ENCODE data around the gene ZNF862. TPM values are rescaled to one million over a fixed set of nuclear protein-coding genes. Genes with fewer than 3 reads are reported as not detected.

The ZNF862 gene
- total RNA-seq, 2 experiments from 2014 or later, result 7.9 to 9.1 TPM

DNA sequence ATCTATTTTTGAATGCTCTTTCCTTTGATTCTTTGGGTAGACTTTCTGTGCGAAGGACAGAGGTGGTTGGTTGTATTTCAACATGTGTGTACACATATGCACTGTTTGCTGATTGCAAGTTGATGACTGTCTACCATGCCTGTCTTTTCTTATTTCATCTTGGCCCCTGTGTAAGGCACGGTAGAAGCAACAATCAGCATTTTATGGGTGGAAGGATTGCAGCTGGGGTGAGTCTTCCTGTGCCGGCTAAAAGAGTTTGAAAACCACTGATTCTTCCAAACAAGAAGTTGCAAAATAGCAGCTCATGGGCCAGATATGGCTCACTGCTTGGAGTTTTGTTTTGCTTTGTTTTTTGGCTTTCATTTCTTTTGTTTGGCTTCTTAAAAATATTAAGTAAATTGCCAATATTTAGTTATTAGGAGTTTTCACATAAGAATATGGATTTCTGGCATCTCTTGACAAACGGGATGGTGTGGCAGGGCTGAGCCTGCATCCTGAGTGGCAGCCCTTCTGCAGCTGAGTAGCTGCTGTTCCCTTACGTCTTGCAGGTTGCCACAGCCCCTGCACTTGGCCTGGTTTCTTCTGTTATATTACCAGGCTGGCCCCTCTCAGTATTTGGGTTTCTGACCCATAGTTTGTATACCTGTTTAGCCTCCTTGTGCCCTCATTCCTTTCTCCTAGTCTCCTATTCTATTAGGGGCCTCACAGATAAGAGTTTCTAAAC, 7.2 kb downstream of the ZNF862 start:
- no TSS peak for BruUV-seq (replicated peaks)
- H3K4me2 ChIP-seq (ENCODE audit: low read length), result no peak overlapping the region
- H3K36me3 ChIP-seq (ENCODE audit: insufficient read depth, low read length), result no peaks in the 10 kb centered on the region
- TF ChIP-seq EZH2phosphoT487 (IDR thresholded peaks at IDR 0.05; ENCODE audit: borderline replicate concordance, low read depth, low read length), result no peak
- TF ChIP-seq, protein P1, sequence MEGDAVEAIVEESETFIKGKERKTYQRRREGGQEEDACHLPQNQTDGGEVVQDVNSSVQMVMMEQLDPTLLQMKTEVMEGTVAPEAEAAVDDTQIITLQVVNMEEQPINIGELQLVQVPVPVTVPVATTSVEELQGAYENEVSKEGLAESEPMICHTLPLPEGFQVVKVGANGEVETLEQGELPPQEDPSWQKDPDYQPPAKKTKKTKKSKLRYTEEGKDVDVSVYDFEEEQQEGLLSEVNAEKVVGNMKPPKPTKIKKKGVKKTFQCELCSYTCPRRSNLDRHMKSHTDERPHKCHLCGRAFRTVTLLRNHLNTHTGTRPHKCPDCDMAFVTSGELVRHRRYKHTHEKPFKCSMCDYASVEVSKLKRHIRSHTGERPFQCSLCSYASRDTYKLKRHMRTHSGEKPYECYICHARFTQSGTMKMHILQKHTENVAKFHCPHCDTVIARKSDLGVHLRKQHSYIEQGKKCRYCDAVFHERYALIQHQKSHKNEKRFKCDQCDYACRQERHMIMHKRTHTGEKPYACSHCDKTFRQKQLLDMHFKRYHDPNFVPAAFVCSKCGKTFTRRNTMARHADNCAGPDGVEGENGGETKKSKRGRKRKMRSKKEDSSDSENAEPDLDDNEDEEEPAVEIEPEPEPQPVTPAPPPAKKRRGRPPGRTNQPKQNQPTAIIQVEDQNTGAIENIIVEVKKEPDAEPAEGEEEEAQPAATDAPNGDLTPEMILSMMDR (conservative IDR thresholded peaks at IDR 0.05; ENCODE audit: low read length), result no peak
- H2AFZ ChIP-seq (ENCODE audit: low read length), result no peak overlapping the region
- H3K4me3 ChIP-seq (ENCODE audit: low read depth, low read length, poor library complexity, severe bottlenecking), result no peak overlapping the region
- H4K20me1 ChIP-seq (ENCODE audit: insufficient read depth, low read length), result no peaks in the 10 kb centered on the region; the same call in 1 of the 2 replicates
- H3K79me2 ChIP-seq (ENCODE audit: insufficient read depth, low read depth, low read length), result no peaks in the 10 kb centered on the region
- no peaks in the 10 kb centered on the region for H3K9me3 ChIP-seq (ENCODE audit: low read length)
- no peak for DNase-seq (ENCODE audit: low spot score)
- POLR2A ChIA-PET, result no interaction called here
- intact Hi-C loops (cut with micrococcal nuclease; ENCODE audit: unreplicated experiment), result no loop called here
- CTCF ChIA-PET (ENCODE audit: unreplicated experiment), result no interaction called here
- H3K4me1 ChIP-seq (ENCODE audit: insufficient read depth, low read length, poor library complexity, severe bottlenecking), result peaks cover 7% of the 10 kb centered on the region
- H3K9me2 ChIP-seq (ENCODE audit: insufficient read depth, low read length), result no peaks in the 10 kb centered on the region
- H3K27ac ChIP-seq (ENCODE audit: low read depth, low read length, poor library complexity, severe bottlenecking), result no peak overlapping the region

DNA sequence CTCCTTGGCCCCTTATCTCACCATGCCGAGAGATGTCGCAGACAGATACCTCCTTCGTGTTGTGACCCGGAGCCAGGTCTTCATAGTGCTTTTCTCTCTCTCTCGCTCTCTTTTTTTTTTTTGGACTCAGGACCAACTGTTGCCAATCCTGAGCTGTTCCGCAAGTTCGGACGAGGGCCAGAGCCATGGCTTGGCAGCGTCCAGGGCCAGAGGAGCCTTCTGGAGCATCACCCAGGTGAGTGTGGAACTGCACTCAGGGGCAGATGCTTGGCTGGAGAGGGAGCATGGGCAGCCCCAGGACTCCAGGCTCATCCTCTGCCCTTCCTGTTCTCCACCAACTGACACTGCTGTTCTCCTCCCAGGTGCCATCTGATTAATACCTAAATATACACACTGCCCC, 7.8 kb downstream of the ZNF862 start:
- TF ChIP-seq, protein P1 (conservative IDR thresholded peaks at IDR 0.05; ENCODE audit: low read length), result no peak
- no peak for TF ChIP-seq EZH2phosphoT487 (IDR thresholded peaks at IDR 0.05; ENCODE audit: borderline replicate concordance, low read depth, low read length)
- no peak overlapping the region for H3K27ac ChIP-seq (ENCODE audit: low read depth, low read length, poor library complexity, severe bottlenecking)
- H3K36me3 ChIP-seq (ENCODE audit: insufficient read depth, low read length), result no peaks in the 10 kb centered on the region
- H4K20me1 ChIP-seq (ENCODE audit: insufficient read depth, low read length), result no peaks in the 10 kb centered on the region; the same call in 1 of the 2 replicates
- H3K4me1 ChIP-seq (ENCODE audit: insufficient read depth, low read length, poor library complexity, severe bottlenecking), result peaks cover 7% of the 10 kb centered on the region
- DNase-seq (ENCODE audit: low spot score), result no peak
- intact Hi-C loops (cut with micrococcal nuclease; ENCODE audit: unreplicated experiment), result no loop called here
- H3K4me2 ChIP-seq (ENCODE audit: low read length), result no peak overlapping the region
- BruUV-seq (replicated peaks), result no TSS peak
- H3K9me3 ChIP-seq (ENCODE audit: low read length), result no peaks in the 10 kb centered on the region
- H2AFZ ChIP-seq (ENCODE audit: low read length), result no peak overlapping the region
- no peaks in the 10 kb centered on the region for H3K9me2 ChIP-seq (ENCODE audit: insufficient read depth, low read length)
- H3K79me2 ChIP-seq (ENCODE audit: insufficient read depth, low read depth, low read length), result no peaks in the 10 kb centered on the region
- CTCF ChIA-PET (ENCODE audit: unreplicated experiment), result no interaction called here
- POLR2A ChIA-PET, result interaction anchor here (1.5 kb wide), 1 partner anchor 26 kb away, joined by 5 read pairs; no protein-coding TSS in a partner anchor
- no peak overlapping the region for H3K4me3 ChIP-seq (ENCODE audit: low read depth, low read length, poor library complexity, severe bottlenecking)

DNA sequence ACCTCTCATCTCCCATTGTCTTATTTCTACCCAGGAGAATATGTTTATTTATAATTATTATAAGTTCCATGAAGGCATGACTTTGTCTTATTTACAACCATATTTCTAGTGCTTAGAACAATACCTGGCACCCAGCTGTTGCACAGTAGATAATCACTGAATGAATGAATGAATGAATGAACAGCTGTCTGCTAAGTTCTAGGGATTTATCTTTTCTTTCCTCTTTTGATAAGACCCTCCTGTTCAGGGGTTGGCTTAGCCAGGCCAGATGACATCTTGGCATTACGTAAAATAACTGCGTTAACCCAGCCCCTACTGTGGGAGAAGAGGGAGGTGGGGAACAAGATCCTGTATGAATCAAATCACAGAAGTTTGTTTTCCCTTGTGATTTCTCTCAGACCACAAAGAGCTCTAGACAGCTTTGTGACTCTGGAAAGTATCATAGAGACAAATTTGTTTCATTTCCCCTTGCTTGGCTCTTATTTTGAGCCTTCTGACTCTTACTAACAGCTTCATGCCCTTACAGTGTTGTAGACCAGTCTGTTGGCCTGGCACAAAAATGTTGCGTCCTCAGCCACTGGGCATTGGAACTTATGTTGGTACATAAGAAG, 8.4 kb downstream of the ZNF862 start:
- no peak for TF ChIP-seq EZH2phosphoT487 (IDR thresholded peaks at IDR 0.05; ENCODE audit: borderline replicate concordance, low read depth, low read length)
- TF ChIP-seq, protein P1 (conservative IDR thresholded peaks at IDR 0.05; ENCODE audit: low read length), result no peak
- H4K20me1 ChIP-seq (ENCODE audit: insufficient read depth, low read length), result no peaks in the 10 kb centered on the region; the same call in 1 of the 2 replicates
- H3K36me3 ChIP-seq (ENCODE audit: insufficient read depth, low read length), result no peaks in the 10 kb centered on the region
- no peaks in the 10 kb centered on the region for H3K9me2 ChIP-seq (ENCODE audit: insufficient read depth, low read length)
- H3K27ac ChIP-seq (ENCODE audit: low read depth, low read length, poor library complexity, severe bottlenecking), result no peak overlapping the region
- intact Hi-C loops (cut with micrococcal nuclease; ENCODE audit: unreplicated experiment), result no loop called here
- H2AFZ ChIP-seq (ENCODE audit: low read length), result no peak overlapping the region
- DNase-seq (ENCODE audit: low spot score), result no peak
- peaks cover 7% of the 10 kb centered on the region for H3K4me1 ChIP-seq (ENCODE audit: insufficient read depth, low read length, poor library complexity, severe bottlenecking)
- BruUV-seq (replicated peaks), result no TSS peak
- no peak overlapping the region for H3K4me2 ChIP-seq (ENCODE audit: low read length)
- H3K4me3 ChIP-seq (ENCODE audit: low read depth, low read length, poor library complexity, severe bottlenecking), result no peak overlapping the region
- POLR2A ChIA-PET, result interaction anchor here (0.9 to 1.5 kb wide), 2 partner anchors 19 to 25 kb away, joined by 3 to 5 read pairs; no protein-coding TSS in a partner anchor
- H3K79me2 ChIP-seq (ENCODE audit: insufficient read depth, low read depth, low read length), result no peaks in the 10 kb centered on the region
- CTCF ChIA-PET (ENCODE audit: unreplicated experiment), result no interaction called here
- no peaks in the 10 kb centered on the region for H3K9me3 ChIP-seq (ENCODE audit: low read length)
